Measurements from ENCODE around the gene NDUFS5.
"Not testable (repeated sequence)": the region's sequence is repeated elsewhere in the genome, so short reads cannot be mapped to it uniquely, and the experiment has no call there.

Gene NDUFS5

DNA sequence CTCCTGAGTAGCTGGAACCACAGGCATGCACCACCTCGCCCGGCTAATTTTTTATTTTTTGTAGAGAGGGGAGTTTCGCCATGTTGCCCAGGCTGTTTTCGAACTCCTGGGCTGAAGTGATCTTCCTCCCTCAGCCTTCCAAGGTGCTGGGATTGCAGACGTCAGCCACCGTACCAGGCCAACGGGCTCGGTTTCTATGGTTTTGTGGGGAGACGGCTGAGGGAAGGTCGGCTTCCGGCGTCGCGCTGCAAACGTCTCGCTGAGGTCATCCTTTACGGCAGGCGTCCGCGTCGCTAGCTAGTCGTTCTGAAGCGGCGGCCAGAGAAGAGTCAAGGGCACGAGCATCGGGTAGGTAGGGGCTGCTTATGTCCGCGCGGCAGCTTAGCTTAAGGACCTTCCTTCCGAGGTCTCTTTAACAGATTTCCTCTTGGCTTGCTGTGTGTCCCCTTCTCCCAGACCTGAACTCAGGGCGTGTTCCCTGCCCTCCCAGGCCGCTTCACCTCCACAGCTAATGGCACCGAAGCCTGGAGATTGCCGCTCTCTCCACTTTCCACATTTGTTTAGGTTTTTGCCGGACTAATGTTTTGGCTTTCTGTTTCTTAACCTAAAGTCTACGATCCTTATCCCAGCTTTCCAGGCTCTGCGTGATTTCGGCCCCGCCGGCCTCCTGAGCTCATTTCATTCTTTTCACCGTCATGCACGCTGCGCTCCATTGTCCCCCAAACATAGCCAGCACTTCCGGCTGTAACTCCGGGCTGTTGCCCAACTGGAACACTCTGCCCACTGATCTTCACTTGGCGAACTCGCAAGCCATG lies at the start of gene NDUFS5:
Gene NDUFS5 (plus strand): TSS at position 300 of the 815 bp plus-strand sequence. CDS start 2,375 bp downstream, outside the sequence.
- peak; percentile 88 for DNase-seq

DNA sequence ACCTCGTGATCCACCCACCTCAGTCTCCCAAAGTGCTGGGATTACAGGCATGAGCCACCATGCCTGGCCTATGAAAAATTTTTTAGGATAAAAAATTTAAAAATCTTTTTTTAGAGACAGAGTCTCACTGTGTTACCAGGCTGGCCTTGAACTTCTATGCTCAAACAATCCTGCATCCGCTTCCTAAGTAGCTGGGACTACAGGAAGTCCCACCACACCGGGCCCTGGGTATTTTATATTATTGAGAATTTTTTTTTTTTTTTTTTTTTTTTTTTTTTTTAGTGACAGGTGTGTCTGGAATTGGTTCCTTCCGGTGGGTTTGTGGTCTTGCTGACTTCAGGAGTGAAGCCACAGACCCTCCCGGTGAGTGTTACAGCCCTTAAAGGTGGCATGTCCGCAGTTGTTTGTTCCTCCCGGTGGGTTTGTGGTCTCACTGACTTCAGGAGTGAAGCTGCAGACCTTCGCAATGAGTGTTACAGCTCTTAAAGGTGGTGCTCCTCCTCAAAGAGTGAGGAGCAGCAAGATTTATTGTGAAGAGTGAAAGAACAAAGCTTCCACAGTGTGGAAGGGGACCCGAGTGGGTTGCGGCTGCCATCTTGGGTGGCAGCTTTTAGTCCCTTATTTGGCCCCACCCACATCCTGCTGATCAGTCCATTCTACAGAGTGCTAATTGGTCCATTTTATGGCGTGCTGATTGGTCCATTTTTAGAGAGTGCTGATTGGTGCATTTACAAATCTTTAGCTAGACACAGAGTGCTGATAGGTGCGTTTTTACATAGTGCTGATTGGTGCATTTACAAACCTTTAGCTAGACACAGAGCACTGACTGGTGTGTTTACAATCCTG lies 48.5 kb upstream of the NDUFS5 start:
- not testable (repeated sequence) for DNase-seq

- DNase-seq = not testable (repeated sequence)
These were observed 48.0 kb upstream of the NDUFS5 start for GRCh38 chr1:38978245-38978542.

DNA sequence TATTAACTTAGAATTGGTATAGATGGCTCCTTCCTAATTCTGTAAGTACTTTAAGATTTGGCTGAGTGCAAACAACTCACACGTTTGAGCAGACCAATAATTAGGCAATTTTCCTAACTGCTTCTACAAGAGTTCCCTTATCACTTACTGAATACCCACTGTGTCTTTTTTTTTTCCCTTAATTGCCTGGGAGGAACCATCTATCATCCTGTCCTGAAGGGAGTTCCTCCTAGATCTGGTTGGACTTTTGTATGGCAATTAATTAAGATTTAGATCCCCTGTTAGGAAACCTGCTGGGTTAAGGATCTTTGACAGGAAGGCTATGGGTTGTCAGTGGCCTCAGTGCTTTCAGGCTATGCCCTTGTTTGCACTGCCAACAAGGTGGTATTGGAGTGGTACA lies 46.8 kb upstream of the NDUFS5 start:
- DNase-seq = not testable (repeated sequence)

DNA sequence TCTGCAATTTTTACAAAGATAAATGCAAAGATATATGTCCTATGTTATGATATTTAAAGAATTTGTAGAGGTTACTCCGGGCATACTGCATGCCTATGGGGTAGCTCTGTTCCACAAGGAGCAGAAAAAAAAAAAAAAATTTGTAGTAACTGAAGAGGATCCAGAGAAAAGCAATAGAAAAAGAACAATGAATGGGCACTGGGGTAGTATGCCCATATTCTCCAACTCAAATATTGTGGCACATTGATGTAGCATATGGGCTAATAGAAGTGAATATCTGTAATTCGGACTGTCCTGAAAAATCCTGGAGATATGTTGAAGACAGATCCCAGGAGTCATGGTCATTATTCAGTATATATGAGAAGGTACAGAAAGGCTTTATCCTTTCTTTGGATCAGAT lies 36.2 kb upstream of the NDUFS5 start:
- no peak for DNase-seq

DNA sequence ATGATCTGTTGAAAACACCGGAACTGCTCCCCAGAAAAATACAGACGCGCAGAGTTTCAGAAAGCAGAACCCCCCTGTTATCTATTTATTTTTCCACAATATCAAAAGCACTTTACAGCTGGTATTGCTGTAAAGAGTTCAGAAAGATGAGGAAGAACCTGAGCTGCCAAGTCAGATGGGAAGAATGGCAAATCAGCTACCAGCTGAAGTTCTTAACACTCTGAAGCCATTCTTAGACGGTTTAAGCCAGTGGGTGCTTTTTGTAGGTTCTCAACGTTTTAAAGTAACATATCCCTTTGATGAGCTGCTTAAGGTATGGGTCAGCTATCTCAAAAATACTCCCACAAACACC lies 35.8 kb upstream of the NDUFS5 start:
- no peak for DNase-seq

GRCh38 chr1:38990738-38991637 lies 35.2 kb upstream of the NDUFS5 start, which contains the start of gene AKIRIN1:
Gene AKIRIN1 (plus strand): TSS chr1:38991276. CDS start chr1:38991381, 105 bp downstream.
- peak; percentile 87 for DNase-seq

- DNase-seq = peak; percentile 6
These were observed 34.3 kb upstream of the NDUFS5 start for GRCh38 chr1:38991638-38992411.

DNA sequence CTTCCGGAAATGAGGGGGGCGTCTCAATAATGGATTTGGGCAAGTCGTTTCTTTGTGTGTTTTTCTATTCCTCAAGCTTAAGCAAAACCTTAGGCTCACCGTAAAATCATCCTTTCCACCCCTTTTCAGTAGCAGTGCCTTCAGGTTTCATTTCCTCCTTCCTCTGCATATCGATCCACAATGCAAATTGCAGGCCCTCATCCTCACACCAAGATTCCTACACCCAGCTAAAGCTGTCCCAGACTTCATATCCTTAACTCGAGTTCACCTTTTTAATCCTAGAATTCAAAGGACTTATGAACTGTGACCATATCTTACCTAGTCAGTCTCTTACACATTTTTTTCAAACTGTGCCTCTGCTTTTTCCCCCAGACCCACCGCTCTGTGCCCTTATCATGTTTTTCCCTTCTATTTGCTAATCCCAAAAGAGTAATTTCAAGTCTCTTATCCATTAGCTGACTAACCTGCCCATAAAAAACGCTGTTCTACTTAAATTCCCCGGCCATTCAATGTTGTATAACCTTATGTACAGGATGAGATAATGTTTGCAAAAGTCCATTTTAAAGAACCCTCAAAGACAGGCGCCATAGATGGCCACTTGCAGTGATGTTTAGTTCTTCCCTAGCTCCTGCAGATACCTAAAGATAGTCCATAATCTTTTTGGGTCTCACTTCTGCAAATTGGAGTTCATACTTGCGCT lies 33.6 kb upstream of the NDUFS5 start:
- DNase-seq = peak; percentile 8

GRCh38 chr1:38994196-38994595 lies 32.0 kb upstream of the NDUFS5 start:
- no peak for DNase-seq

- no peak for DNase-seq
These were observed 28.9 kb upstream of the NDUFS5 start for GRCh38 chr1:38997034-38997900.

DNA sequence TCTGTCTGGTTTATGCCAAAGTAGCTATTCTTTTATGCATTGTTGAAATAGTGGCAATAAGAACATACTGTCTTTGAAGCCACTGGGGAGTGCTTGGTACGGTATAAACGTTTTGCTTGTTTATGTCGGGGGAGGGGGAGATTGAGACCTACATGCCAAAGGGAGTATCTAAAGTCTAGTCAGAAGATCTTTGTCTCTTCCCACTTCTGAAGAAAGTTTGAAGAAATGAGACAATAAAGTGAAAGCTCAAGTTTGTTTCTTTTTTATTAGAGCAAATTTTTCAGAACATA lies 28.3 kb upstream of the NDUFS5 start:
- DNase-seq = no peak

- DNase-seq = no peak
These were observed 24.4 kb upstream of the NDUFS5 start for GRCh38 chr1:39001516-39002421.

DNA sequence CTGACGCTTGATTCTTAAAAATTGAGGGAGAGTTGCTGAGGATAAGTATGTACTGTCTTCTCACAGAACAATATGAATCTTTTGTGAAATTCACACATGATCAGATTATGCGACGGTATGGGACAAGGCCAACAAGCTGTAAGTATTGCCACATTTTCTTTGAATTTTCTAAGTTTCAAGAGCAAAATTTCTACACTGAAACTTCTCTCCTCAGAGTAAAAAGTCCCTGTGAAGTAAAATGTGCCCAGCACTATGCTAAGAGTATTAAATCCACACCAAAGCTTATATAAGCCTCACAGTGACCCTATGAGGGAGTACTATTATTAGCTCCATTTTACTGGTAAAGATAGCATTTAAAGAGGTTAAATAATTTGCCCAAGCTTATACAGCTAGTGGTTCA lies 22.9 kb upstream of the NDUFS5 start:
- DNase-seq = no peak

GRCh38 chr1:39003794-39004193 lies 22.4 kb upstream of the NDUFS5 start:
- DNase-seq = no peak

DNA sequence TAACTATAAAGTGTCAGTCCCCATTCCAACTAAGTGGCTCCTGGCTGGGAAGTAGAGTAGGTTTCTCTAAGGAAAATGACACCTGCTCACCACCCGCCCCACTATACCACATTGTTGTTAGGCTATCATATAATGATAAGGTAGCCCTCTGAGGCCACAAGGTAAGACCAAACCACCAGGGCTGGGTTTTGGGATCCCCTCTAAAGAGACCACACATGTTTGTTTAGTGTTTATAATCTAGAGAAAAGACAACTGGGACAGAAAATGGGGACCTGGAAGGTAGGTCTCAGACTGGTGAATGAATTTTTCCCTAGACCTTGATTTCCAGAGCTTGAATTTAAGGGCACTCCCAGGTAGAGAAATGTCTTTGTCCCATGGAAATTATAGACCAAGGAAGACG lies 19.9 kb upstream of the NDUFS5 start:
- DNase-seq = no peak

GRCh38 chr1:39006726-39007645 lies 19.2 kb upstream of the NDUFS5 start:
- DNase-seq = no peak

DNA sequence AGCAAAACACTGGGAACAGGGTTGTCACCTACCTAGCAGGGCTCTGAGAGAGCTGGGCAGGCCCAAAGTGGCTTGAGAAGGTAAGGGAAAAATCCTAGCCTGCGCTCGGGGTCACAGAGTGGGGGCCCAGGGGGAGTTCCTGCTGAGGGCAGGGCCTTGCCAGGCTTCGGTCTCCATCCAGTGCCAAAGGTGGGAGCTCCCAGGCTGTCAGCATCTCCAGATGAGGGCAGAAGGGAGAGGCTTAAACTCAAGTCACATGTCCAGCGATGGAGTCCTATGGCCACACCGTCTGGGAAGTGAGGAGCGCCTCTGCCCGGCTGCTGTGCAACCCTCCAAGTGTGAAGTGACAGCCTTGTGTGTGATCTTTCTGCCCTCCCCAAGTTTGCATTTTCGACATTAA lies 11.2 kb upstream of the NDUFS5 start:
- DNase-seq = not testable (repeated sequence)

All from DMS79 (cell line).